Retina (tissue), 1 donor: Measurements from ENCODE around the gene PC.
"Not testable (repeated sequence)": the region's sequence is repeated elsewhere in the genome, so short reads cannot be mapped to it uniquely, and the experiment has no call there.

Source experiments
- DNase-seq: peaks from one replicate; pipeline ENCODE4 v3.0.0-alpha.2; 2016

Gene PC

DNA sequence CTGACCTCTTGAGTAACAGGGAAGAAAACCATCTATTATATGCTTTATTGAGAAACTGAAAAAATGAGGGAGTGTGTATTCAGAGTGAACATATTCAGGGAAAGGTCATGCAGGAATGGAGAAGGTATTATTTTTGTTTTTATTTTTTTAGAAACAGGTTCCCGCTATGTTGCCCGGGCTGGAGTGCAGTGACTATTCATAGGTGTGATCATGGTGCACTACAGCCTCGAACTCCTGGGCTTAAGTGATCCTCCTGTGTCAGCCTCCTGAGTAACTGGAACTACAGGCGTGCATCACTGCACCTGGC is 123.7 kb downstream of the PC start:
- no peak for DNase-seq

DNA sequence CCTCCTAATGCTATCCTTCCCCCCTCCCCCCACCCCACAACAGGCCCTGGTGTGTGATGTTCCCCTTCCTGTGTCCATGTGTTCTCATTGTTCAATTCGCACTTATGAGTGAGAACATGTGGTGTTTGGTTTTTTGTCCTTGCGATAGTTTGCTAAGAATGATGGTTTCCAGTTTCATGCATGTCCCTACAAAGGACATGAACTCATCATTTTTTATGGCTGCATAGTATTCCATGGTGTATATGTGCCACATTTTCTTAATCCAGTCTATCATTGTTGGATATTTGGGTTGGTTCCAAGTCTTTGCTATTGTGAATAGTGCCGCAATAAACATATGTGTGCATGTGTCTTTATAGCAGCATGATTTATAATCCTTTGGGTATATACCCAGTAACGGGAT is 133.6 kb downstream of the PC start:
- DNase-seq = not testable (repeated sequence)

DNA sequence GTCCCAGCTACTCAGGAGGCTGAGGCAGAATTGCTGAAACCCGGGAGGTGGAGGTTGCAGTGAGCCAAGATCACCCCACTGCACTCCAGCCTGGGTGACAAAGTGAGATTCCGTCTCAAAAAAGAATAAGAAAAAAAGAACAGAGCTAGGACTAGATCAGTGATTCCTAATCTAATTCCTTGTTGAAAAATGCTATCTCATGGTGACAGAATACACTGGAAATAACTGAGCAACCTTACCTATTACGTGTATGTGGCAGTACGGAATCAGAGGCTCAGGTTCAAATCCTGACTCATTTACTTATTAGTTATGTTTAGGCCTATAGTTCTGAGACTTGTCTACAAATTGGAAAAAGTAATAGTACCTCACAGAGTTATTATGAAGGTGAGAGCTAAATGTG is 134.5 kb downstream of the PC start:
- no peak for DNase-seq

DNA sequence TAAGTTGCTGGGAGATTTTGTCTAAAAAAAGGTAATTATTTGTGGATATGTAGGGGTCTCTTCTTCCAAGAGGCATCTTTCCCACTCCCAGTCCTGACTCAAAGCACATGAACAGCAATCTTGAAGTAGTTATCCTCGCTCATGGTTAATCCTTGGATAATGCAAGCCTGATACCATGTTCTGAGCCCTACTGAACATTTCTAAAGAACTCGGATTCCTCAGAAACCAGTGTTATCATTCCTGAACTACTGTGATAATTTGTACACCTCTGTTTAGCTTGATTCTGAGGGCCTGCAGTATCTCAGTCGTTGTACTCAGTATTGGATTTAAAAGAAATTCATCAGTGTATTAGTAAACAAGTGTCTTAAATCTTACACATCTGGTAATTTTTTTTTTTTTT is 137.3 kb downstream of the PC start:
- DNase-seq = no peak

DNA sequence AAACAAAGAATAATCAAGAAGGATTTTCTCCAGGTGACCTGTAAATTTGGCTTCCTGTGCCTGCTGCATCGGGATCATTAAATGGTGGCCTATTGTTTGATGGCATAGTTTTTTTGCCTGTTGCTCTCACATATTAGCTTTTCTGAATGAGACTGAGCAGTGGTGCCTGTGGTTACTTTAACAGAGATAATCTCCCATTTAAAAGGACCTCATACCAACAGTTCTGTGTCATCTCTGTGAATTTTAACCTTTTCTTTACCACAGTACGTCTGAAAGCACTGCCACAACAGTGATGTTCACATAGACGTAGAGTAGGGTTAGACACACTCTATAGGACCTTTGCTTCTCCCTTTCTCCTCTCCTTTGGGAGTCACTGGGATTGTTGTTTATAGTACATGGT is 137.8 kb downstream of the PC start:
- DNase-seq = no peak

DNA sequence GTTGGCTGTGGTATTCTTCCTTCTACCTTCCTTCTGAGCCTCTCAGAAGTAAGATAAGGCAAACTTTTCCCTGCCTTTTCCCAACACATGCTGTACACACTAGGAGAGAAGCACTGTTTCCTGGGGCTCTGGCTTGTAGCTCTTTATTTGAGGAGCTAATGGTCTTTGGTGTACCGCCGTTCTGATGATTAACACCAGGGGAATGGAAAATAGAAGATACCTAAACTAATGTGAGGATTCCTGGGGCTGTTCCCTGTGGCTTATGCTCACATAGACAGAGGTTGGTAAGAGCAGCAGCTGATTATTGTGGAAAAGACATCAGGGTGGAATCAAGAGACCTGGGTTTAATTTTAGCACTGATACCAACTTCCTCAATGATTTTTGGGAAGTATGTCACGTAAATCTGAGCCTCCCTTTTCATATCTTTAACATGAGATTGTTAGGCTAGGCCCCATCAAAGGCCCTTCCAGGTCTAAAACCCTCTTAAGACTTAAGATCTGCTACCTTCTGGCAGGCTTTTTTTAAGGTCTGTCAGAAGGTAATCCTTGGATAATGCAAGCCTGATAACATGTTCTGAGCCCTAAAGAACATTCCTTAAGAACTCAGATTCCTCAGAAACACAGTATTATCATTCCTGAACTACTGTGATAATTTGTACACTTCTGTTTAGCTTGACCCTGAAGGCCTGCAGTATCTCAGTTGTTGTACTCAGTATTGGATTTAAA is 139.8 kb downstream of the PC start:
- no peak for DNase-seq

DNA sequence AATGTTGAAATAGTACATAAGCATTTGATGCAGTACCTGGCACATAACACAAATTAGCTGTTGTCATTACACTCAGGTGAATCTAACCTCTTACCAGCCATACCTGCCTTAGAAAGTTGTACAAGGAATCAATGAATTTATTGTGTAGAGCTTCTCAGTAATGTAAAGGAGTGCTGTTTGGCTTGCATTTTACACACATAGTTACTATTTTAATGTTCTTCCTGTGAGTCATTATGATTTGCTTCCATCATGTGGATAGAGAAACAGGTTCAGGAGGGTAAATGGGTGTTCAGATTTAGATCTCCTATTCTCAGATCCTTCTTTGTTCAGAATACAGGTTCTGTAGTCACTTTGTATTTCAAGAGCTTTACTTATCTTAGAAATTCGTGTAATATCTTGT is 142.5 kb downstream of the PC start:
- no peak for DNase-seq

DNA sequence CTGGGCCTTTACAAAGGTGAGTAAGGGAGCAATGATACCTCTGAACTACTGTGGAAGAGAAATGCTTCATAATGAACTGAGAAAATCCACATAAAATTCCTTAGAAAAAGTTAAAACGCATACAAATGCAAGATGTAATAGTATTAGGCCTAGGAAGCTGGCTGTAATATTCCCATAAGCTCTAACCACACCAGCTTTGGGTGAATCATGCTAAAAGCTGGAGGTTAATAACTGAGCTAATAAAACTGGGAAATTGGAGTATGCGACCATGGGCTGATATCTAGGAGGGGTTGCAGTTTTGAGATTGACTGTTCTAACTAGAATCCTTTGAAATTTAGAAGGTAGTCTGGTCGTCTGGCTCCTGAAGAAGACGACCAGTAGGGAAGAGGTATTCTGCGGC is 143.5 kb downstream of the PC start:
- DNase-seq = no peak

DNA sequence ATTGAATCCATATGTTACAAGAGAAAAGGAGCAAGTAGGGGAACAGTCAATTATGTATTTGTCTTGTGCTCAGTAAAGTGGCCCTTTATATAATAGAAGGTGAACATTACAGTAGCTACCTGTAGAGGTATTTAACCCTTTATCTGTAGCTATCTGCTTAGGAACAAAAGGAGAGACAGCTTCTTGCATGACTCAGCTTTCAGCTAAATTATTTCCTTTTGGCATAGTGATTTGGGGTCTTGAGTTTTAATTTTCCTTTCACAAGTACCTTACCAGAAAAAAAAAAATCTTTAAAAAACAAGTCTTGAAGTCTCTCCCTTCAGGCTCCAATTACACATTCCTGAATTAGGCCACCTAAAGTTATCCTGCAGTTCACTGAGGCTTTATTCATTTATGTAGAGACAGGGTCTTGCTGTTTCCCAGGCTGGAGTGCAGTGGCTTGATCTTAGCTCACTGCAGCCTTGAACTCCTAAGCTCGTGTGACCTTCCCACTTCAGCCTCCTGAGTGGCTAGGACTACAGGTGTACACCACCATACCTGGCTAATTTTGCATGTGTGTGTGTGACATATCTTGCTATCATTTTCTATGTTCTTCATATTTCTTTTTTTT is 147.5 kb downstream of the PC start:
- DNase-seq = no peak

DNA sequence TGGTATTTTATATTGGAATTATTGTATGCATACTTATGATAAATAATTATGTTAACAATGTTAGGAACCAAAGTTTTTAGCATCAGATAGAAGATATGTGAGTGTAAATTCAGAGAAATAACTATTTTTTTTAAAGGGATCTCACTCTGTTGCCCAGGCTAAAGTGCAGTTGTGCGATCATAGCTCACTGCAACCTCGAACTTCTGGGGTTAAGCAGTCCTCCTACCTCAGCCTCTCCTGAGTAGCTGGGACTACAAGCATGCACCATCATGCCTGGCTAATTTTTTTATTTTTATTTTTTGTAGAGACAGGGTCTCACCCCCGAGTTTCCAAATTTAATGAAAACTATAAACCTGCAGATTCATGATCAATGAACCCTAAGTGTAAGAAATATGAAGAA is 148.6 kb downstream of the PC start:
- no peak for DNase-seq

DNA sequence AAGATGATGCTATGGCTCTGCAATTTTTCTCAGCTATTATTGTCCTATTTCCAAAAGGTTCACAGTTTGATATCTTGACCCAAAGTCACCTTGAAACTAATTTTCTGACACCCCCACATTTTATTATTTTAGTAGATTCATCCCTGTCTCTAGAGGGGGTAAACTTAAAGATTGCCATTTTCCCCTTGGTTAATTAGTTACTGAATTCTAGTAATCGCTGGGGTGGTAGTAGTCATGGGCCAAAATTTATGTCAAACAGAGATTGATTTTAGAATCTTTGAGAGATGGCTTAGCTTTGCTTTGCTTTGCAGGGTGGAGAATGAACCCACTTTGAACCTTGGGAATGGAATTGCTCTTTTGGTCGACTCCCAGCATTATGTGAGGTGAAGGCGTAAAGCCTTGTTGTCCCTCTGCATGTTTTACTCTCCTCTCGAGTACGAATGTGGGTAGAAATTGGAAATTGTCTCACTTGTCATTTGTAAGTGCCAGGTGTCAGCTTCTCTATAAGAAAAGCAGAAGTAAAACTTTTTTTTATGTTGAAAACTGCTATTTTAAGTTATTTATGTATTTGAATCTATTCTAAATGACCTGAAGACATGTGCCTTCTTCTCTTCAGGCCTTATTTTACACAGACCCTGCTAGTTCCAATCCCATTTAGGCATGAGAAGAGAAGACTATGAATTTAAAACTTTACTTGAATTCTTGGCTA is 157.3 kb downstream of the PC start:
- no peak for DNase-seq

DNA sequence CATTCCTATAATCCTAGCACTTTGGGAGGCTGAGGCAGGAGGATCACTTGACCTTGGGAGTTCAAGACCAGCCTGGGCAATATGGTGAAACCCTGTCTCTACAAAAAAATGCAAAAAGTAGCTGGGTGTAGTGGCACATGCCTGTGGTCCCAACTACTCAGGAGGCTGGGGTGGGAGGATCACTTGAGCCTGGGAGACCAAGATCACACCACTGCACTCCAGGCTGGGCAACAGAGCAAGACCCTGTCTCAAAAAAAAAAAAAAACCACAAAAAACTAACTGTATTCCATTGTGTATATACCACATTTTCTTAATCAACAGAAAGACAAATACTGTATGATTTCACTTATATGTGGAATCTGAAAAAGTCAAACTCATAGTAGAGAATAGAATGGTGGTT is 158.4 kb downstream of the PC start:
- DNase-seq = not testable (repeated sequence)
